SK-N-SH treated with all-trans-retinoic acid at 6 μM for 48 hours (cell line): ENCODE data around the gene TRABD.

Source experiments
- ATAC-seq: fragments of 200-7000 bp; cut with Tn5 transposase; 3 replicates; pipeline ENCODE4 v1.9.1; 2020; ENCODE audit warnings: mild to moderate bottlenecking, moderate library complexity
- ARNTL ChIP-seq: fragments of 450-650 bp; formaldehyde crosslinking; IDR thresholded peaks from 2 replicates; pipeline ENCODE4 v1.5.0; 2020; ENCODE audit warnings: low read depth, mild to moderate bottlenecking, moderate library complexity, borderline replicate concordance
- BACH2 ChIP-seq: fragments of 250-450 bp; sonication (Bioruptor Pico); IDR thresholded peaks from 2 replicates; pipeline ENCODE4 v1.9.0; 2021; ENCODE audit warnings: mild to moderate bottlenecking, borderline replicate concordance
- GLIS3 ChIP-seq: fragments of 250-450 bp; sonication (Bioruptor Pico); IDR thresholded peaks from 2 replicates; pipeline ENCODE4 v1.5.0; 2020; ENCODE audit warnings: mild to moderate bottlenecking, moderate library complexity
- ISL1 ChIP-seq: fragments of 250-450 bp; sonication (Bioruptor Pico); IDR thresholded peaks from 2 replicates; pipeline ENCODE4 v2.1.2; 2022; ENCODE audit warnings: mild to moderate bottlenecking, moderate library complexity
- PPARA ChIP-seq: fragments of 250-450 bp; sonication (Bioruptor Pico); IDR thresholded peaks from 2 replicates; pipeline ENCODE4 v1.5.0; 2020; ENCODE audit warnings: mild to moderate bottlenecking, borderline replicate concordance
- RARB ChIP-seq: fragments of 250-450 bp; sonication (Bioruptor Pico); IDR thresholded peaks from 2 replicates; pipeline ENCODE4 v1.8.0; 2021; ENCODE audit warnings: mild to moderate bottlenecking, moderate library complexity
- SNAI2 ChIP-seq: fragments of 250-450 bp; sonication (Bioruptor Pico); IDR thresholded peaks from 2 replicates; pipeline ENCODE4 v1.5.0; 2020; ENCODE audit warnings: mild to moderate bottlenecking, moderate library complexity
- TCF4 ChIP-seq: fragments of 250-450 bp; sonication (Bioruptor Pico); IDR thresholded peaks from 2 replicates; pipeline ENCODE4 v1.8.0; 2021; ENCODE audit warnings: mild to moderate bottlenecking, moderate library complexity, borderline replicate concordance
- TOX ChIP-seq: fragments of 250-450 bp; sonication (Bioruptor Pico); IDR thresholded peaks from 2 replicates; pipeline ENCODE4 v1.8.0; 2021; ENCODE audit warnings: mild to moderate bottlenecking, moderate library complexity, borderline replicate concordance
- ZC3H10 ChIP-seq: fragments of 250-450 bp; sonication (Bioruptor Pico); IDR thresholded peaks from 2 replicates; pipeline ENCODE4 v1.5.1; 2021; ENCODE audit warnings: mild to moderate bottlenecking, moderate library complexity
- ZFP3 ChIP-seq: fragments of 250-450 bp; sonication (Bioruptor Pico); IDR thresholded peaks from 2 replicates; pipeline ENCODE4 v1.5.0; 2020; ENCODE audit warnings: mild to moderate bottlenecking, moderate library complexity
- ZFP30 ChIP-seq: fragments of 450-650 bp; formaldehyde crosslinking; IDR thresholded peaks from 2 replicates; pipeline ENCODE4 v1.5.0; 2022; ENCODE audit warnings: mild to moderate bottlenecking, moderate library complexity
- ZNF565 ChIP-seq: fragments of 450-650 bp; formaldehyde crosslinking; conservative IDR thresholded peaks from 2 replicates; pipeline ENCODE4 v1.5.0; 2020; ENCODE audit warnings: low read depth, mild to moderate bottlenecking, moderate library complexity
- ZNF70 ChIP-seq: fragments of 450-650 bp; formaldehyde crosslinking; IDR thresholded peaks from 2 replicates; pipeline ENCODE4 v1.5.0; 2020; ENCODE audit warnings: mild to moderate bottlenecking, moderate library complexity
- TF ChIP-seq, protein P1 (sequence below): fragments of 250-450 bp; sonication (Bioruptor Pico); IDR thresholded peaks from 2 replicates; pipeline ENCODE4 v1.8.0; 2021; ENCODE audit warnings: low read depth, mild to moderate bottlenecking, moderate library complexity, borderline replicate concordance
- TF ChIP-seq, protein P2 (sequence below): fragments of 250-450 bp; sonication (Bioruptor Pico); IDR thresholded peaks from 2 replicates; pipeline ENCODE4 v1.5.1; 2020; ENCODE audit warnings: low read depth, mild to moderate bottlenecking, moderate library complexity
- TF ChIP-seq, protein P3 (sequence below): fragments of 250-450 bp; sonication (Bioruptor Pico); IDR thresholded peaks from 2 replicates; pipeline ENCODE4 v1.8.0; 2020; ENCODE audit warnings: mild to moderate bottlenecking, moderate library complexity, borderline replicate concordance
- TF ChIP-seq, protein P4 (sequence below): fragments of 250-450 bp; sonication (Bioruptor Pico); IDR thresholded peaks from 2 replicates; pipeline ENCODE4 v1.5.0; 2020; ENCODE audit warnings: mild to moderate bottlenecking, moderate library complexity
- TF ChIP-seq, protein P5 (sequence below): fragments of 250-450 bp; sonication (Bioruptor Pico); IDR thresholded peaks from 2 replicates; pipeline ENCODE4 v1.5.1; 2021; ENCODE audit warnings: mild to moderate bottlenecking, moderate library complexity

The TRABD gene

DNA sequence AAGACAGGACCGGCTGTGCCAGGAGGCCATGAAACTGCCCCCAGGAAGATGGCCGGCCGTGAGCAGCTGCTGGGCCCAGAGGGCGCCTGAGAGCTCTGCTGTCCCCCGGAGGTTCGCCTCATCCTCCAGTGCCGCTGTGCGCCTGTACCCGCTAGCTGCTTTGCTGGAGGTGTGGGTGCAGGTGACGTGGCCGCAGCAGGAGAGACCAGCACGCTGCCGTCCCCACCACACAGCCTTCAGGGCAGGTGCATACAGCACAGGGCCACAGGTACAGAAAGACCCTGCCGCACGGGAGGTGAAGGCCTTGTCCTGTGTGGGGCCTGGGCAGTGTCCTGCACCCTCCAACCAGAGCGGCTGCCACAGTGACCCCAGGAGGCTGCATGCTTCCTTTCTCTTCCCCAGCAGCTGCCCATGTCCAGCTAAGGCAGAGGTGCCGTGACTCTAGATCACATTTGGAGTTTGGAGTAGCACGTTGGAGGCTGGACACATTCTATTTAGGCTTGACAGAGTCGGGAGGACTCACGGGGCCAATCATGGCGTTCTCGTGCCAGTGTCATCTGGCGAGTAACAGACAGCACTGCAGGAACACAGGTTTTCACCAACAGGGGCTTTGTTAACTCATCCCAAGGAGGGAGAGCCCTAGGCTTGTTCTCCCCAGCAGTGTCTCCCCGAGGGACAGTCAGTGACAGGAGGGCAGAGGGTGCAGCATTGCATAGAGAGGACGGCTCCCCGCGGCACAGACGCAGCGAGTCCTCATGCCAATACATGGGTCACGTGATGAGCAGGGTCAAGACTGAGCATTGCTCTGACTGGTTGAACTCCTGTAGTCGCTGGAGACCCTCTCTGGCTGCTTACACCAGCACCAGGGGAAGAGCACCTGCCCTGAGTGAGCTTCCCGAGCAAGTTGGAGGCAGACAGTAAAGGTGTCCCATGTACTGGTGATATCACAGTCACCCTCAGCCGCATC lies 33.9 kb upstream of the TRABD start (continued):
- TF ChIP-seq, protein P1, sequence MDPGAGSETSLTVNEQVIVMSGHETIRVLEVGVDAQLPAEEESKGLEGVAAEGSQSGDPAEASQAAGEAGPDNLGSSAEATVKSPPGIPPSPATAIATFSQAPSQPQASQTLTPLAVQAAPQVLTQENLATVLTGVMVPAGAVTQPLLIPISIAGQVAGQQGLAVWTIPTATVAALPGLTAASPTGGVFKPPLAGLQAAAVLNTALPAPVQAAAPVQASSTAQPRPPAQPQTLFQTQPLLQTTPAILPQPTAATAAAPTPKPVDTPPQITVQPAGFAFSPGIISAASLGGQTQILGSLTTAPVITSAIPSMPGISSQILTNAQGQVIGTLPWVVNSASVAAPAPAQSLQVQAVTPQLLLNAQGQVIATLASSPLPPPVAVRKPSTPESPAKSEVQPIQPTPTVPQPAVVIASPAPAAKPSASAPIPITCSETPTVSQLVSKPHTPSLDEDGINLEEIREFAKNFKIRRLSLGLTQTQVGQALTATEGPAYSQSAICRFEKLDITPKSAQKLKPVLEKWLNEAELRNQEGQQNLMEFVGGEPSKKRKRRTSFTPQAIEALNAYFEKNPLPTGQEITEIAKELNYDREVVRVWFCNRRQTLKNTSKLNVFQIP (CRISPR knock-in tag), result no peak
- TF ChIP-seq ZC3H10 (CRISPR knock-in tag) (no peak), ISL1 (no peak), SNAI2 (CRISPR knock-in tag) (no peak), TOX (CRISPR knock-in tag) (no peak), ZNF565 (CRISPR knock-in tag) (no peak)
- TF ChIP-seq, protein P2, sequence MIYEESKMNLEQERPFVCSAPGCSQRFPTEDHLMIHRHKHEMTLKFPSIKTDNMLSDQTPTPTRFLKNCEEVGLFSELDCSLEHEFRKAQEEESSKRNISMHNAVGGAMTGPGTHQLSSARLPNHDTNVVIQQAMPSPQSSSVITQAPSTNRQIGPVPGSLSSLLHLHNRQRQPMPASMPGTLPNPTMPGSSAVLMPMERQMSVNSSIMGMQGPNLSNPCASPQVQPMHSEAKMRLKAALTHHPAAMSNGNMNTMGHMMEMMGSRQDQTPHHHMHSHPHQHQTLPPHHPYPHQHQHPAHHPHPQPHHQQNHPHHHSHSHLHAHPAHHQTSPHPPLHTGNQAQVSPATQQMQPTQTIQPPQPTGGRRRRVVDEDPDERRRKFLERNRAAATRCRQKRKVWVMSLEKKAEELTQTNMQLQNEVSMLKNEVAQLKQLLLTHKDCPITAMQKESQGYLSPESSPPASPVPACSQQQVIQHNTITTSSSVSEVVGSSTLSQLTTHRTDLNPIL, result no peak
- TF ChIP-seq, all 23 proteins: peak for 0

DNA sequence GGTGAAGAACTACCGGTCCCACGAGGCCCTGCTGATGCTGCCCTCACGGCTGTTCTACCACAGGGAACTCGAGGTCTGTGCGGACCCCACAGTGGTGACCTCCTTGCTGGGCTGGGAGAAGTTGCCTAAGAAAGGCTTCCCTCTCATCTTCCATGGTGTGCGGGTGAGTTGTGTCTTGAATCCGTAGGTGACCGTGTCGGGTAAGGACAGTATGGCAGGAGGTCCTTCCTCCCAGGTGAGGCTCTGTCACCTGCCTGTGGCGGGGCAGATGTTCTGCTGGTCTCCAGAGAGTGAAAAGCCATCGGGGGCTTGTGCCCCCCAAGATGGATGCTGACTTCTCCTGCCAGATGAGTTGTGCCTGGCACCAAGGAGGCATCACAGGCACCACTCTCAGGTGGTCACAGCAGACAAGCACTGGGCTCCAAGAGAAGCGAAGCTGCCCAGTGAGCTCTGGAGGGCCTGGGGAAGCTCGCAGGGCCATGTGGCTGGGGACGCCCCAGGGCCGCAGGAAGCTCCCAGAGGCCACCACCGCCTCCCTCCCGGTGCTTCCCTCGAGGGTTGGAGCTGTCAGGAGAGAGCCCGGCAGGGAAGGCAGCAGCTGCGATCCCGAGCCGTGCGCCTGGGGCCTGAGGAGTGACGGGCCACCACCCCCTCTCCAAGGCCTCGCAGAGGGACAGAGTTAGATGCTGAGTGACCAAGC lies 32.5 kb upstream of the TRABD start:
- TF ChIP-seq, protein P1 (CRISPR knock-in tag), result no peak
- no peak for TF ChIP-seq ZFP3
- TF ChIP-seq, protein P3, sequence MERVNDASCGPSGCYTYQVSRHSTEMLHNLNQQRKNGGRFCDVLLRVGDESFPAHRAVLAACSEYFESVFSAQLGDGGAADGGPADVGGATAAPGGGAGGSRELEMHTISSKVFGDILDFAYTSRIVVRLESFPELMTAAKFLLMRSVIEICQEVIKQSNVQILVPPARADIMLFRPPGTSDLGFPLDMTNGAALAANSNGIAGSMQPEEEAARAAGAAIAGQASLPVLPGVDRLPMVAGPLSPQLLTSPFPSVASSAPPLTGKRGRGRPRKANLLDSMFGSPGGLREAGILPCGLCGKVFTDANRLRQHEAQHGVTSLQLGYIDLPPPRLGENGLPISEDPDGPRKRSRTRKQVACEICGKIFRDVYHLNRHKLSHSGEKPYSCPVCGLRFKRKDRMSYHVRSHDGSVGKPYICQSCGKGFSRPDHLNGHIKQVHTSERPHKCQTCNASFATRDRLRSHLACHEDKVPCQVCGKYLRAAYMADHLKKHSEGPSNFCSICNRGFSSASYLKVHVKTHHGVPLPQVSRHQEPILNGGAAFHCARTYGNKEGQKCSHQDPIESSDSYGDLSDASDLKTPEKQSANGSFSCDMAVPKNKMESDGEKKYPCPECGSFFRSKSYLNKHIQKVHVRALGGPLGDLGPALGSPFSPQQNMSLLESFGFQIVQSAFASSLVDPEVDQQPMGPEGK (CRISPR knock-in tag), result no peak
- TF ChIP-seq GLIS3 (CRISPR knock-in tag), result no peak
- no peak for TF ChIP-seq ZNF70 (CRISPR knock-in tag)
- TF ChIP-seq, protein P2, result no peak
- no peak for TF ChIP-seq PPARA (CRISPR knock-in tag)
- TF ChIP-seq RARB (CRISPR knock-in tag), result no peak
- TF ChIP-seq ARNTL (CRISPR knock-in tag), result no peak
- TF ChIP-seq BACH2 (CRISPR knock-in tag), result no peak
- TF ChIP-seq, all 23 proteins: peak for 0
- no peak for ATAC-seq

DNA sequence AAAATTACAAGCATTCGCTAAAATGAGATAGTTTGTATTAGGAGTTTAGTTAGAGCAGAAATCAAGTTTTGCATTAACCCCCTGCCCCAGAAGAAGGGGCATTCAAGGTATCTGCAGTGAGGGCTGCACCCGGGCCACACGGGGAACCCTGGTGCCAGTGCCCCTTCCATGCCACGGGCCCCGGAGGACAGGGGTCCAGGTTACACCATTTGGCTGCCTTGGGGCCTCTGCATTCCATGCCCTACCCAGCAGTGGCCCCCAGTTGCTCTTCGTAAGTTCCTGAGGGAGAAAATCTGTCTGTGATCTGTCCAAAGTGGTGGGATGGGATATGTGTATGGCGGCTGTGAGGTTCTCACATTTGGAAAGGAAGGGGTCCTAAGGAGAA lies 32.0 kb upstream of the TRABD start:
- TF ChIP-seq, protein P4, sequence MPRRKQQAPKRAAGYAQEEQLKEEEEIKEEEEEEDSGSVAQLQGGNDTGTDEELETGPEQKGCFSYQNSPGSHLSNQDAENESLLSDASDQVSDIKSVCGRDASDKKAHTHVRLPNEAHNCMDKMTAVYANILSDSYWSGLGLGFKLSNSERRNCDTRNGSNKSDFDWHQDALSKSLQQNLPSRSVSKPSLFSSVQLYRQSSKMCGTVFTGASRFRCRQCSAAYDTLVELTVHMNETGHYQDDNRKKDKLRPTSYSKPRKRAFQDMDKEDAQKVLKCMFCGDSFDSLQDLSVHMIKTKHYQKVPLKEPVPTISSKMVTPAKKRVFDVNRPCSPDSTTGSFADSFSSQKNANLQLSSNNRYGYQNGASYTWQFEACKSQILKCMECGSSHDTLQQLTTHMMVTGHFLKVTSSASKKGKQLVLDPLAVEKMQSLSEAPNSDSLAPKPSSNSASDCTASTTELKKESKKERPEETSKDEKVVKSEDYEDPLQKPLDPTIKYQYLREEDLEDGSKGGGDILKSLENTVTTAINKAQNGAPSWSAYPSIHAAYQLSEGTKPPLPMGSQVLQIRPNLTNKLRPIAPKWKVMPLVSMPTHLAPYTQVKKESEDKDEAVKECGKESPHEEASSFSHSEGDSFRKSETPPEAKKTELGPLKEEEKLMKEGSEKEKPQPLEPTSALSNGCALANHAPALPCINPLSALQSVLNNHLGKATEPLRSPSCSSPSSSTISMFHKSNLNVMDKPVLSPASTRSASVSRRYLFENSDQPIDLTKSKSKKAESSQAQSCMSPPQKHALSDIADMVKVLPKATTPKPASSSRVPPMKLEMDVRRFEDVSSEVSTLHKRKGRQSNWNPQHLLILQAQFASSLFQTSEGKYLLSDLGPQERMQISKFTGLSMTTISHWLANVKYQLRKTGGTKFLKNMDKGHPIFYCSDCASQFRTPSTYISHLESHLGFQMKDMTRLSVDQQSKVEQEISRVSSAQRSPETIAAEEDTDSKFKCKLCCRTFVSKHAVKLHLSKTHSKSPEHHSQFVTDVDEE (CRISPR knock-in tag), result no peak
- TF ChIP-seq GLIS3 (CRISPR knock-in tag) (no peak), ZFP3 (no peak), TCF4 (CRISPR knock-in tag) (no peak), ISL1 (no peak), RARB (CRISPR knock-in tag) (no peak), ZFP30 (CRISPR knock-in tag) (no peak)
- TF ChIP-seq, protein P5, sequence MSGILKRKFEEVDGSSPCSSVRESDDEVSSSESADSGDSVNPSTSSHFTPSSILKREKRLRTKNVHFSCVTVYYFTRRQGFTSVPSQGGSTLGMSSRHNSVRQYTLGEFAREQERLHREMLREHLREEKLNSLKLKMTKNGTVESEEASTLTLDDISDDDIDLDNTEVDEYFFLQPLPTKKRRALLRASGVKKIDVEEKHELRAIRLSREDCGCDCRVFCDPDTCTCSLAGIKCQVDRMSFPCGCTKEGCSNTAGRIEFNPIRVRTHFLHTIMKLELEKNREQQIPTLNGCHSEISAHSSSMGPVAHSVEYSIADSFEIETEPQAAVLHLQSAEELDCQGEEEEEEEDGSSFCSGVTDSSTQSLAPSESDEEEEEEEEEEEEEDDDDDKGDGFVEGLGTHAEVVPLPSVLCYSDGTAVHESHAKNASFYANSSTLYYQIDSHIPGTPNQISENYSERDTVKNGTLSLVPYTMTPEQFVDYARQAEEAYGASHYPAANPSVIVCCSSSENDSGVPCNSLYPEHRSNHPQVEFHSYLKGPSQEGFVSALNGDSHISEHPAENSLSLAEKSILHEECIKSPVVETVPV (CRISPR knock-in tag), result no peak
- ATAC-seq, result no peak
